GM13977 (cell line): ENCODE results near the gene GFOD2.

Experiments
- DNase-seq: peaks from one replicate; pipeline ENCODE4 v3.0.0; 2012; ENCODE audit warnings: low spot score
- CTCF ChIP-seq: IDR thresholded peaks from 2 replicates; pipeline ENCODE4 v1.5.1; 2012; ENCODE audit warnings: mild to moderate bottlenecking, control low read depth; ENCODE audit not compliant: insufficient read depth; ENCODE audit errors: extremely low read depth, missing control alignments
- in situ Hi-C: fragments of 300-500 bp; cut with MboI; formaldehyde crosslinking; loops from one replicate; pipeline ENCODE4 v1.12.0; 2022; ENCODE audit warnings: low sequenced_read_pairs, low pct_unique_long_range_greater_than_20kb, mixed read lengths, inconsistent platforms; ENCODE audit not compliant: unreplicated experiment

The GFOD2 gene

GRCh38 chr16:67661101-67661761 lies 57.9 kb downstream of the GFOD2 start:
- DNase-seq = no peak

DNA sequence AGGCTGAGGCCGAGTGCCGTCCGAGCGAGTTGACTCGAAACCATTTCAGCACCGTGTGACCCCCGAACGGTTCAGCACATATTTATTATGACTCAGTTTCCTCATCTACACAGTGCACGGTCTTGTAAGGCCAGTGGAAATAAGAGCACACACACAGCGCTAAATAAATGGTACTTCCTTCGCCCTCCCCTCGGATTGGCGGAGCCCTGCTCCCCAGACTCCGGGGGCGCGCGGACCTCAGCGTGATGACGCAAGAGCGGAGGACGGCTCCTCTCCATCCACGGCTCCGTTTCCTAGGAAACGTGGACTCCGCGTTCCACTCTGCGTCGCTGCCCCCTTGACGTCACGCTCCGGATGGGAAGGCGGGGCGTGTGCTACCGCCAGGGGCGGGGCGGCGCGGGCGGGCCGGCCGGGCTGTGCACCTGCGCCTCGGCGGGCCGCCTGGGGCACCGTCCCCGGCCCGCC lies 58.5 kb downstream of the GFOD2 start, which contains the start of gene PARD6A:
Gene PARD6A (plus strand): TSS at position 397 of the 465 bp plus-strand sequence. CDS start 79 bp downstream, outside the sequence.
- TF ChIP-seq CTCF = no peak
- DNase-seq = peak; percentile 100
- in situ Hi-C loops = no loop called here

More at GRCh38 chr16:67661101-67661761, 57.9 kb downstream of the GFOD2 start:
- TF ChIP-seq CTCF = no peak
- in situ Hi-C loops = no loop called here

- peak; percentile 100 for DNase-seq
- in situ Hi-C loops = loop anchor here (10.0 kb wide), 1 partner anchor 125 kb away; no protein-coding TSS in a partner anchor
- TF ChIP-seq CTCF = no peak
Observed at GRCh38 chr16:67659675-67660563, 59.2 kb downstream of the GFOD2 start, which contains the start of gene ACD. ACD (minus strand) TSS chr16:67660260; CDS start chr16:67660220, 40 bp downstream.

- TF ChIP-seq CTCF = no peak
- no peak for DNase-seq
Observed at GRCh38 chr16:67658849-67659674, 60.1 kb downstream of the GFOD2 start.

GRCh38 chr16:67657751-67658518 lies 61.2 kb downstream of the GFOD2 start:
- in situ Hi-C loops = loop anchor here (10.0 kb wide), 1 partner anchor 123 kb away; no protein-coding TSS in a partner anchor
- DNase-seq = no peak
- no peak for TF ChIP-seq CTCF

More at GRCh38 chr16:67658849-67659674, 60.1 kb downstream of the GFOD2 start:
- in situ Hi-C loops = loop anchor here (10.0 kb wide), 1 partner anchor 124 kb away; no protein-coding TSS in a partner anchor
